Measurements from ENCODE around the gene FLVCR1.
"Not testable (repeated sequence)": the region's sequence is repeated elsewhere in the genome, so short reads cannot be mapped to it uniquely, and the experiment has no call there.

Gene FLVCR1

GRCh38 chr1:212824201-212824600, 33.9 kb upstream of the FLVCR1 start:
- TF ChIP-seq CTCF (IDR thresholded peaks at IDR 0.05; ENCODE audit: low read depth, low read length), result no peak
- H3K4me3 ChIP-seq (ENCODE audit: low read depth, low read length), result no peak overlapping the region
- DNase-seq (ENCODE audit: low read depth, low spot score), result no peak
- in situ Hi-C loops (cut with HindIII; ENCODE audit: low sequenced_read_pairs), result no loop called here

GRCh38 chr1:212825798-212826452, 32.1 kb upstream of the FLVCR1 start:
- in situ Hi-C loops (cut with HindIII; ENCODE audit: low sequenced_read_pairs), result no loop called here
- DNase-seq (ENCODE audit: low read depth, low spot score), result no peak
- no peak for TF ChIP-seq CTCF (IDR thresholded peaks at IDR 0.05; ENCODE audit: low read depth, low read length)

GRCh38 chr1:212827171-212827776, 30.8 kb upstream of the FLVCR1 start:
- in situ Hi-C loops (cut with HindIII; ENCODE audit: low sequenced_read_pairs), result no loop called here

More at GRCh38 chr1:212825798-212826452, 32.1 kb upstream of the FLVCR1 start:
- H3K4me3 ChIP-seq (ENCODE audit: low read depth, low read length), result no peak overlapping the region

GRCh38 chr1:212827831-212828278, 30.2 kb upstream of the FLVCR1 start:
- in situ Hi-C loops (cut with HindIII; ENCODE audit: low sequenced_read_pairs), result no loop called here
- TF ChIP-seq CTCF (IDR thresholded peaks at IDR 0.05; ENCODE audit: low read depth, low read length), result no peak
- no peak overlapping the region for H3K4me3 ChIP-seq (ENCODE audit: low read depth, low read length)
- DNase-seq (ENCODE audit: low read depth, low spot score), result no peak

More at GRCh38 chr1:212827171-212827776, 30.8 kb upstream of the FLVCR1 start:
- DNase-seq (ENCODE audit: low read depth, low spot score), result no peak
- no peak for TF ChIP-seq CTCF (IDR thresholded peaks at IDR 0.05; ENCODE audit: low read depth, low read length)
- H3K4me3 ChIP-seq (ENCODE audit: low read depth, low read length), result no peak overlapping the region

GRCh38 chr1:212828395-212828794, 29.7 kb upstream of the FLVCR1 start:
- in situ Hi-C loops (cut with HindIII; ENCODE audit: low sequenced_read_pairs), result no loop called here
- H3K4me3 ChIP-seq (ENCODE audit: low read depth, low read length), result no peak overlapping the region
- no peak for DNase-seq (ENCODE audit: low read depth, low spot score)
- no peak for TF ChIP-seq CTCF (IDR thresholded peaks at IDR 0.05; ENCODE audit: low read depth, low read length)

GRCh38 chr1:212833211-212834207, 24.6 kb upstream of the FLVCR1 start:
- in situ Hi-C loops (cut with HindIII; ENCODE audit: low sequenced_read_pairs); DNase-seq (ENCODE audit: low read depth, low spot score); H3K4me3 ChIP-seq (ENCODE audit: low read depth, low read length): not testable (repeated sequence)
